ENCODE measurements around the gene SRSF8.
"Not testable (repeated sequence)": the region's sequence is repeated elsewhere in the genome, so short reads cannot be mapped to it uniquely, and the experiment has no call there.

SRSF8 gene

GRCh38 chr11:95066716-95067038, at the start of gene SRSF8:
TSS of gene SRSF8 (plus strand) at chr11:95066919. CDS start at chr11:95067227, 308 bp downstream.
- in situ Hi-C loops (cut with HindIII; ENCODE audit: low pct_ligation_motif_present, low sequenced_read_pairs): no loop called here

GRCh38 chr11:95021468-95021867, 45.3 kb upstream of the SRSF8 start:
- H3K36me3 ChIP-seq (replicated peaks); DNase-seq; H3K27me3 ChIP-seq (replicated peaks); H3K4me3 ChIP-seq (ENCODE audit: low read depth, low read length); in situ Hi-C loops (cut with HindIII; ENCODE audit: low pct_ligation_motif_present, low sequenced_read_pairs); H3K27ac ChIP-seq: not testable (repeated sequence)

More at GRCh38 chr11:95066716-95067038, at the start of gene SRSF8:
- H3K4me3 ChIP-seq (ENCODE audit: low read depth, low read length): peak within 1 kb of the TSS; percentile 82
- peak within 1 kb of the TSS; percentile 79 for H3K27ac ChIP-seq
- no peaks in the 10 kb centered on the region for H3K27me3 ChIP-seq (replicated peaks)
- no peaks in the 10 kb centered on the region for H3K36me3 ChIP-seq (replicated peaks)
- DNase-seq: no peak
- no peak for TF ChIP-seq CTCF (IDR thresholded peaks at IDR 0.05; ENCODE audit: low read depth, low read length, missing control alignments)

- no peak for TF ChIP-seq CTCF (IDR thresholded peaks at IDR 0.05; ENCODE audit: low read depth, low read length, missing control alignments)
- H3K36me3 ChIP-seq (replicated peaks): no peaks in the 10 kb centered on the region
- no peak within 1 kb of the TSS for H3K4me3 ChIP-seq (ENCODE audit: low read depth, low read length)
- H3K27me3 ChIP-seq (replicated peaks): no peaks in the 10 kb centered on the region
- DNase-seq: no peak
- in situ Hi-C loops (cut with HindIII; ENCODE audit: low pct_ligation_motif_present, low sequenced_read_pairs): no loop called here
- H3K27ac ChIP-seq: no peak within 1 kb of the TSS
Observed at GRCh38 chr11:95024958-95025357, 41.8 kb upstream of the SRSF8 start, which contains the start of gene KDM4E. TSS of gene KDM4E (plus strand) at chr11:95025258. CDS start at chr11:95025558, 300 bp downstream.

GRCh38 chr11:95025594-95025993, 41.1 kb upstream of the SRSF8 start:
- in situ Hi-C loops (cut with HindIII; ENCODE audit: low pct_ligation_motif_present, low sequenced_read_pairs); H3K4me3 ChIP-seq (ENCODE audit: low read depth, low read length); H3K27ac ChIP-seq; H3K27me3 ChIP-seq (replicated peaks); DNase-seq; H3K36me3 ChIP-seq (replicated peaks): not testable (repeated sequence)

- no peak for TF ChIP-seq CTCF (IDR thresholded peaks at IDR 0.05; ENCODE audit: low read depth, low read length, missing control alignments)
- in situ Hi-C loops (cut with HindIII; ENCODE audit: low pct_ligation_motif_present, low sequenced_read_pairs): no loop called here
- no peak overlapping the region for H3K4me3 ChIP-seq (ENCODE audit: low read depth, low read length)
- H3K36me3 ChIP-seq (replicated peaks): no peaks in the 10 kb centered on the region
- no peak overlapping the region for H3K27ac ChIP-seq
- DNase-seq: no peak
- no peaks in the 10 kb centered on the region for H3K27me3 ChIP-seq (replicated peaks)
Observed at GRCh38 chr11:95028357-95028756, 38.4 kb upstream of the SRSF8 start.

GRCh38 chr11:95033051-95033450, 33.7 kb upstream of the SRSF8 start:
- no peak for DNase-seq
- no peak overlapping the region for H3K4me3 ChIP-seq (ENCODE audit: low read depth, low read length)
- in situ Hi-C loops (cut with HindIII; ENCODE audit: low pct_ligation_motif_present, low sequenced_read_pairs): no loop called here
- no peak for TF ChIP-seq CTCF (IDR thresholded peaks at IDR 0.05; ENCODE audit: low read depth, low read length, missing control alignments)
- H3K27ac ChIP-seq: no peak overlapping the region
- H3K36me3 ChIP-seq (replicated peaks): no peaks in the 10 kb centered on the region
- H3K27me3 ChIP-seq (replicated peaks): no peaks in the 10 kb centered on the region

- no peak overlapping the region for H3K4me3 ChIP-seq (ENCODE audit: low read depth, low read length)
- in situ Hi-C loops (cut with HindIII; ENCODE audit: low pct_ligation_motif_present, low sequenced_read_pairs): no loop called here
- no peaks in the 10 kb centered on the region for H3K27me3 ChIP-seq (replicated peaks)
- no peaks in the 10 kb centered on the region for H3K36me3 ChIP-seq (replicated peaks)
- H3K27ac ChIP-seq: no peak overlapping the region
- no peak for TF ChIP-seq CTCF (IDR thresholded peaks at IDR 0.05; ENCODE audit: low read depth, low read length, missing control alignments)
- DNase-seq: no peak
Observed at GRCh38 chr11:95035316-95035715, 31.4 kb upstream of the SRSF8 start.

- DNase-seq; H3K27me3 ChIP-seq (replicated peaks); in situ Hi-C loops (cut with HindIII; ENCODE audit: low pct_ligation_motif_present, low sequenced_read_pairs); H3K27ac ChIP-seq; H3K36me3 ChIP-seq (replicated peaks): not testable (repeated sequence)
- H3K4me3 ChIP-seq (ENCODE audit: low read depth, low read length): peak overlapping the region; percentile 48
Observed at GRCh38 chr11:95037356-95038035, 29.2 kb upstream of the SRSF8 start.
